HCT116 (cell line): ENCODE measurements around the gene LIPA. TPM values are rescaled to one million over a fixed set of nuclear protein-coding genes. Genes with fewer than 3 reads are reported as not detected.

Experiments used
- ATAC-seq: fragments of 200-7000 bp; cut with Tn5 transposase; 2 replicates; pipeline ENCODE4 v1.9.1; 2020; ENCODE audit warnings: mild to moderate bottlenecking, moderate library complexity
- BruUV-seq: library from RNA; stranded (reverse); fragments of 400-500 nt; replicated peaks from 2 replicates; lab custom pipeline; 2021; lab: Mats Ljungman, UMichigan
- CTCF ChIA-PET: fragments of 300-600 bp; sonication (Branson Sonifier 250); formaldehyde crosslinking; loops from one replicate; lab custom pipeline; 2021; ENCODE audit warnings: antibody characterized with exemption; lab: Charles Lee
- POLR2A ChIA-PET: fragments of 300-600, 350-600 bp; sonication (Branson Sonifier 250); formaldehyde crosslinking; loops from one replicate; lab custom pipeline; 2021; ENCODE audit warnings: antibody characterized with exemption; lab: Charles Lee
- RAD21 ChIA-PET, 2 experiments: fragments of 300-600 bp; sonication (Branson Sonifier 250); formaldehyde crosslinking; loops; one replicate each; lab custom pipeline; 2023; ENCODE audit warnings: low total read pairs in 2 of 2; ENCODE audit not compliant: uncharacterized antibody in 2 of 2, unreplicated experiment in 2 of 2, low non-redundant PET in 1 of 2; lab: Charles Lee
- DNase-seq: peaks from one replicate; pipeline ENCODE4 v3.0.0-alpha.2; 2010; ENCODE audit warnings: low read depth, low spot score
- H2AFZ ChIP-seq: fragments of 200-600 bp; shearing (Covaris generic), sonication (generic); 2 replicates; pipeline ENCODE4 v1.6.1; 2017; ENCODE audit warnings: low read depth, mixed run types, mixed read lengths, antibody characterized with exemption, low read length; ENCODE audit not compliant: poor library complexity, severe bottlenecking
- H3K27ac ChIP-seq: 2 replicates; pipeline ENCODE4 v1.5.1; 2012; ENCODE audit warnings: low read depth, low read length
- H3K27me3 ChIP-seq: fragments of 200-600 bp; sonication (generic); 2 replicates; pipeline ENCODE4 v1.6.1; 2016; ENCODE audit warnings: mixed run types, low read length, mixed read lengths; ENCODE audit not compliant: insufficient read depth
- H3K36me3 ChIP-seq, 2 experiments: fragments of 200-500 bp in 1 of 2; fragments of 200-600 bp in 1 of 2; sonication (Bioruptor generic) in 1 of 2; sonication (generic) in 1 of 2; 2 replicates each; pipeline versions ENCODE4 v1.5.1 to v1.6.1; 2014 to 2016; ENCODE audit warnings: low read length in 2 of 2, inconsistent platforms in 1 of 2, mixed read lengths in 1 of 2, mixed run types in 1 of 2; ENCODE audit not compliant: insufficient read depth in 2 of 2, control insufficient read depth in 1 of 2
- H3K4me1 ChIP-seq, 2 experiments: fragments of 200-600 bp in 1 of 2; sonication (generic) in 1 of 2; 2 replicates each; pipeline versions ENCODE4 v1.5.1 to v1.6.1; 2012 to 2017; ENCODE audit warnings: low read length in 2 of 2, inconsistent platforms in 1 of 2, mild to moderate bottlenecking in 1 of 2, mixed read lengths in 1 of 2, mixed run types in 1 of 2, moderate library complexity in 1 of 2; ENCODE audit not compliant: insufficient read depth in 2 of 2, control insufficient read depth in 1 of 2
- H3K4me2 ChIP-seq: fragments of 200-600 bp; sonication (generic); 2 replicates; pipeline ENCODE4 v1.6.1; 2017; ENCODE audit warnings: mixed run types, low read length, mixed read lengths
- H3K4me3 ChIP-seq, 2 experiments: fragments of 200-600 bp in 1 of 2; sonication (generic) in 1 of 2; replicated peaks in 1 of 2; 2 replicates each; pipeline ENCODE4 v1.5.1; 2011 to 2016; ENCODE audit warnings: low read length in 2 of 2, control low read depth in 1 of 2, low read depth in 1 of 2, mild to moderate bottlenecking in 1 of 2, mixed read lengths in 1 of 2, mixed run types in 1 of 2
- H3K79me2 ChIP-seq: fragments of 200-600 bp; sonication (generic); 2 replicates; pipeline ENCODE4 v1.6.1; 2017; ENCODE audit warnings: mild to moderate bottlenecking, mixed run types, low read length, moderate library complexity, mixed read lengths; ENCODE audit not compliant: insufficient read depth
- H3K9ac ChIP-seq: fragments of 200-600 bp; sonication (generic); 2 replicates; pipeline ENCODE4 v1.6.1; 2016; ENCODE audit warnings: low read length, mixed read lengths
- H3K9me2 ChIP-seq: fragments of 200-600 bp; sonication (generic), shearing (Covaris generic); 2 replicates; pipeline ENCODE4 v1.6.1; 2017; ENCODE audit warnings: mixed run types, mild to moderate bottlenecking, moderate library complexity; ENCODE audit not compliant: insufficient read depth
- H3K9me3 ChIP-seq, 2 experiments: fragments of 200-500 bp in 1 of 2; fragments of 200-600 bp in 1 of 2; sonication (Bioruptor generic) in 1 of 2; sonication (generic) in 1 of 2; 2 replicates each; pipeline ENCODE4 v1.6.1; 2014 to 2017; ENCODE audit warnings: low read length in 2 of 2, mixed read lengths in 2 of 2, inconsistent platforms in 1 of 2, low read depth in 1 of 2, mild to moderate bottlenecking in 1 of 2, mixed run types in 1 of 2, moderate library complexity in 1 of 2; ENCODE audit not compliant: control insufficient read depth in 1 of 2, insufficient read depth in 1 of 2
- H4K20me1 ChIP-seq: fragments of 200-600 bp; sonication (generic), shearing (Covaris generic); 2 replicates; pipeline ENCODE4 v1.6.1; 2017; ENCODE audit warnings: mixed run types, mild to moderate bottlenecking, moderate library complexity; ENCODE audit not compliant: insufficient read depth
- CBX3 ChIP-seq: IDR thresholded peaks from 2 replicates; pipeline ENCODE4 v1.6.1; 2012; ENCODE audit warnings: low read depth
- ELF1 ChIP-seq: IDR thresholded peaks from 2 replicates; pipeline ENCODE4 v1.6.1; 2012; ENCODE audit warnings: low read depth, borderline replicate concordance
- EZH2phosphoT487 ChIP-seq: fragments of 200-600 bp; IDR thresholded peaks from 2 replicates; pipeline ENCODE4 v1.6.1; 2018; ENCODE audit warnings: antibody characterized with exemption, borderline replicate concordance
- FOSL1 ChIP-seq: IDR thresholded peaks from 2 replicates; pipeline ENCODE4 v1.6.1; 2012; ENCODE audit warnings: low read depth
- POLR2A ChIP-seq: IDR thresholded peaks from 2 replicates; pipeline ENCODE4 v1.7.0; 2011; ENCODE audit warnings: borderline replicate concordance; ENCODE audit not compliant: insufficient read depth, insufficient read length; ENCODE audit errors: extremely low read depth
- POLR2AphosphoS5 ChIP-seq: IDR thresholded peaks from 2 replicates; pipeline ENCODE4 v1.6.1; 2011; ENCODE audit warnings: mild to moderate bottlenecking, low read depth, low read length, moderate library complexity
- RAD21 ChIP-seq: IDR thresholded peaks from 2 replicates; pipeline ENCODE4 v1.6.1; 2012; ENCODE audit warnings: low read depth, mild to moderate bottlenecking
- SIN3A ChIP-seq: IDR thresholded peaks from 2 replicates; pipeline ENCODE4 v1.6.1; 2012; ENCODE audit warnings: low read depth
- SP1 ChIP-seq: IDR thresholded peaks from 2 replicates; pipeline ENCODE4 v1.6.1; 2012; ENCODE audit warnings: low read depth
- YY1 ChIP-seq: IDR thresholded peaks from 2 replicates; pipeline ENCODE4 v1.6.1; 2011; ENCODE audit warnings: low read length, low read depth, moderate library complexity, mild to moderate bottlenecking; ENCODE audit not compliant: insufficient replicate concordance; ENCODE audit errors: extremely low read depth
- ZFX ChIP-seq: fragments of 450-650 bp; IDR thresholded peaks from 2 replicates; pipeline ENCODE4 v1.6.1; 2017
- ZNF274 ChIP-seq: fragments of 200-500 bp; sonication (Bioruptor generic); IDR thresholded peaks from 2 replicates; pipeline ENCODE4 v1.6.1; 2014; ENCODE audit warnings: mild to moderate bottlenecking, low read depth, low read length, inconsistent platforms
- intact Hi-C: fragments of 100-400 bp; cut with micrococcal nuclease; formaldehyde crosslinking; loops from 2 replicates; pipeline ENCODE4 v1.10.0; 2022
- total RNA-seq: library from RNA; stranded (reverse); gene quantifications from one replicate; pipeline ENCODE4 v1.2.1, GENCODE V29; 2021; ENCODE audit not compliant: unreplicated experiment
- TF ChIP-seq, protein P1 (sequence below), 3 experiments: fragments of 200-600 bp in 1 of 3; sonication (generic) in 1 of 3; IDR thresholded peaks in 2 of 3; conservative IDR thresholded peaks in 1 of 3; 2 replicates each; pipeline ENCODE4 v1.5.1; 2012 to 2017; ENCODE audit warnings: low read depth in 2 of 3, low read length in 2 of 3, antibody characterized with exemption in 1 of 3, borderline replicate concordance in 1 of 3, control low read depth in 1 of 3, mild to moderate bottlenecking in 1 of 3, mixed read lengths in 1 of 3, mixed run types in 1 of 3, moderate library complexity in 1 of 3; ENCODE audit not compliant: insufficient read depth in 1 of 3
- TF ChIP-seq, protein P2 (sequence below): IDR thresholded peaks from 2 replicates; pipeline ENCODE4 v1.6.1; 2011; ENCODE audit warnings: mild to moderate bottlenecking, low read length, moderate library complexity; ENCODE audit not compliant: insufficient replicate concordance; ENCODE audit errors: extremely low read depth
- TF ChIP-seq, protein P3 (sequence below): IDR thresholded peaks from 2 replicates; pipeline ENCODE4 v1.6.1; 2012

Gene LIPA
- total RNA-seq, 1 experiment from 2014 or later, result 27.1 TPM

DNA sequence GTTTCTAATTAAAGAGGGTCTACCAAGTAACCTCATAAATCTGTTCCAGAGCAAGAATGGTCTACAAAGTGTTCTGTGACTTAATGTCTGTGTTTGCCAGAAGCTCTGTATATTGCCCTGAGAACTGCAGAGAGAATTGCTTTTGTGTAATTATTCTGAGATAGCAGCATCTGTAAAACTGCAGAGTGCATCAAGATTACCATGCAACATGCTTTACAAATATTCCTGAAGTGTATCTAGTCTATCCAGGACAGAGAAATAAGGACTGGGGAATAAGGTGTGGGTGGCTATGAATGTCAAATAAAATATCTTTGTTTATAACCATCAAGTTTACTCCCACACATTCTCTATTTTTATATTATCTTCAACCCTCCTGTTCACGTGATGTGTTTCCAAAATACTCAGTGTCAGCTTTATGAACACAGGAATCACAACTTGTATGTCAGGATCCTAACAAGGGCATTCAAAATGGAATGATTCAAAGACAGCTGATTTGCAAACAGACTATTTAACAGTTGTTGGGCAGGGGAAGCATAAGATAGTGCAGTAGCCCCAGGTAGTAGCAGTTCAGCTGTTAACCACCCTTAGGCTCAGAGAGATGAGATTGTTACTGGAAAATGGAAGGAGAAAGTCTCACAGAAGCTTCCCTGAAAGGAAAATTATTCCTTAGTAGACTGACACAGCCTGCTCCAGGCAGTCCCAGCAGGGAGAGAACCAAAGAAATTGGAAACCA is 15.3 kb upstream of the LIPA start:
- no TSS peak for BruUV-seq
- TF ChIP-seq POLR2A (no peak), RAD21 (no peak)
- TF ChIP-seq, protein P1, sequence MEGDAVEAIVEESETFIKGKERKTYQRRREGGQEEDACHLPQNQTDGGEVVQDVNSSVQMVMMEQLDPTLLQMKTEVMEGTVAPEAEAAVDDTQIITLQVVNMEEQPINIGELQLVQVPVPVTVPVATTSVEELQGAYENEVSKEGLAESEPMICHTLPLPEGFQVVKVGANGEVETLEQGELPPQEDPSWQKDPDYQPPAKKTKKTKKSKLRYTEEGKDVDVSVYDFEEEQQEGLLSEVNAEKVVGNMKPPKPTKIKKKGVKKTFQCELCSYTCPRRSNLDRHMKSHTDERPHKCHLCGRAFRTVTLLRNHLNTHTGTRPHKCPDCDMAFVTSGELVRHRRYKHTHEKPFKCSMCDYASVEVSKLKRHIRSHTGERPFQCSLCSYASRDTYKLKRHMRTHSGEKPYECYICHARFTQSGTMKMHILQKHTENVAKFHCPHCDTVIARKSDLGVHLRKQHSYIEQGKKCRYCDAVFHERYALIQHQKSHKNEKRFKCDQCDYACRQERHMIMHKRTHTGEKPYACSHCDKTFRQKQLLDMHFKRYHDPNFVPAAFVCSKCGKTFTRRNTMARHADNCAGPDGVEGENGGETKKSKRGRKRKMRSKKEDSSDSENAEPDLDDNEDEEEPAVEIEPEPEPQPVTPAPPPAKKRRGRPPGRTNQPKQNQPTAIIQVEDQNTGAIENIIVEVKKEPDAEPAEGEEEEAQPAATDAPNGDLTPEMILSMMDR (IDR thresholded peaks at IDR 0.05 in 2 of 3, conservative IDR thresholded peaks at IDR 0.05 in 1 of 3; ENCODE audit: borderline replicate concordance in 1 of 3, insufficient read depth in 1 of 3, low read depth in 2 of 3, low read length in 2 of 3), result no peak
- Histone ChIP-seq H3K9ac (no peak overlapping the region), H2AFZ (no peak overlapping the region), H3K27ac (no peak overlapping the region), H4K20me1 (no peaks in the 10 kb centered on the region), H3K36me3 (no peaks in the 10 kb centered on the region), H3K9me2 (no peaks in the 10 kb centered on the region), H3K4me2 (no peak overlapping the region), H3K79me2 (no peaks in the 10 kb centered on the region), H3K4me1 (no peaks in the 10 kb centered on the region), H3K4me3 (no peak overlapping the region), H3K9me3 (no peaks in the 10 kb centered on the region), H3K27me3 (no peaks in the 10 kb centered on the region)
- ChIA-PET POLR2A (no interaction called here), RAD21 (no interaction called here), CTCF (interaction anchor here (1.2 kb wide), 1 partner anchor 296 kb away, joined by 3 read pairs; no protein-coding TSS in a partner anchor)
- intact Hi-C loops, result no loop called here
- ATAC-seq (no peak), DNase-seq (no peak)

DNA sequence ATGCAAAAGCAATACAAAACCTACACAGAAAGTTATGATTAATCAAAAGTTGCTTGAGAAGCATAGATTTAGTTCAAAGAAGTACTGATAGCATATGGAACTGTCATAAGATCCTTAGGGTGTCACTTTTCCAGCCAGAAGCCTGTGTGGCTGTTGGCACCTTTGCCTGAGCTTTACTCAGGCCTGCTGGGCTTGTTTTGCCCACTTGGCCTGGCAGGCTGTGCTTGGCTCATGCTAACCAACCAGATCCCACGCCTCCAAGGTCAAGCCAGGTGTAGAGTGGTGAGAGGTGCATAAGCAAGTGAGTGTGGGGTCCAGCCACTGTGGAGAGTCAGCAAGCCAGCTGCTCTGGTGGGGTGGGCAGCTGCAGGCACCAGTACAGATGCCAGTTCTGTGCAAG is 12.0 kb upstream of the LIPA start:
- H2AFZ ChIP-seq, result no peak overlapping the region
- intact Hi-C loops, result no loop called here
- POLR2A ChIA-PET, result no interaction called here
- H3K27ac ChIP-seq, result no peak overlapping the region
- no peaks in the 10 kb centered on the region for H4K20me1 ChIP-seq
- H3K9ac ChIP-seq, result no peak overlapping the region
- no TSS peak for BruUV-seq
- H3K4me3 ChIP-seq, result no peak overlapping the region
- TF ChIP-seq ZFX, result no peak
- TF ChIP-seq, protein P2, sequence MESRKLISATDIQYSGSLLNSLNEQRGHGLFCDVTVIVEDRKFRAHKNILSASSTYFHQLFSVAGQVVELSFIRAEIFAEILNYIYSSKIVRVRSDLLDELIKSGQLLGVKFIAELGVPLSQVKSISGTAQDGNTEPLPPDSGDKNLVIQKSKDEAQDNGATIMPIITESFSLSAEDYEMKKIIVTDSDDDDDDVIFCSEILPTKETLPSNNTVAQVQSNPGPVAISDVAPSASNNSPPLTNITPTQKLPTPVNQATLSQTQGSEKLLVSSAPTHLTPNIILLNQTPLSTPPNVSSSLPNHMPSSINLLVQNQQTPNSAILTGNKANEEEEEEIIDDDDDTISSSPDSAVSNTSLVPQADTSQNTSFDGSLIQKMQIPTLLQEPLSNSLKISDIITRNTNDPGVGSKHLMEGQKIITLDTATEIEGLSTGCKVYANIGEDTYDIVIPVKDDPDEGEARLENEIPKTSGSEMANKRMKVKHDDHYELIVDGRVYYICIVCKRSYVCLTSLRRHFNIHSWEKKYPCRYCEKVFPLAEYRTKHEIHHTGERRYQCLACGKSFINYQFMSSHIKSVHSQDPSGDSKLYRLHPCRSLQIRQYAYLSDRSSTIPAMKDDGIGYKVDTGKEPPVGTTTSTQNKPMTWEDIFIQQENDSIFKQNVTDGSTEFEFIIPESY, result no peak
- no peak for TF ChIP-seq FOSL1
- no peak for TF ChIP-seq ELF1
- no peak for TF ChIP-seq CBX3
- no peak for TF ChIP-seq SP1
- TF ChIP-seq POLR2AphosphoS5, result no peak
- TF ChIP-seq RAD21, result no peak
- TF ChIP-seq SIN3A, result no peak
- TF ChIP-seq POLR2A, result no peak
- no peak for TF ChIP-seq EZH2phosphoT487
- TF ChIP-seq ZNF274, result no peak
- TF ChIP-seq, protein P3, sequence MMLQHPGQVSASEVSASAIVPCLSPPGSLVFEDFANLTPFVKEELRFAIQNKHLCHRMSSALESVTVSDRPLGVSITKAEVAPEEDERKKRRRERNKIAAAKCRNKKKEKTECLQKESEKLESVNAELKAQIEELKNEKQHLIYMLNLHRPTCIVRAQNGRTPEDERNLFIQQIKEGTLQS, result no peak
- TF ChIP-seq YY1, result no peak
- TF ChIP-seq, all 23 proteins: peak for 0
- Histone ChIP-seq H3K36me3 (no peaks in the 10 kb centered on the region), H3K4me1 (peaks cover 0 to 5% of the 10 kb centered on the region in 2 experiments; a peak in 1 of 4 replicates), H3K4me2 (no peak overlapping the region), H3K9me2 (no peaks in the 10 kb centered on the region), H3K79me2 (no peaks in the 10 kb centered on the region), H3K27me3 (no peaks in the 10 kb centered on the region), H3K9me3 (no peaks in the 10 kb centered on the region)
- ChIA-PET RAD21 (no interaction called here), CTCF (no interaction called here)
- no peak for ATAC-seq
- no peak for DNase-seq
